NCI-H748 (cell line): ENCODE data around the gene NUDC.
"Not testable (repeated sequence)": the region's sequence is repeated elsewhere in the genome, so short reads cannot be mapped to it uniquely, and the experiment has no call there.

ENCODE experiments used
- DNase-seq: peaks from one replicate; lab custom pipeline; 2025; ENCODE audit not compliant: unreplicated experiment; lab: John Stamatoyannopoulos, UW

Gene NUDC

DNA sequence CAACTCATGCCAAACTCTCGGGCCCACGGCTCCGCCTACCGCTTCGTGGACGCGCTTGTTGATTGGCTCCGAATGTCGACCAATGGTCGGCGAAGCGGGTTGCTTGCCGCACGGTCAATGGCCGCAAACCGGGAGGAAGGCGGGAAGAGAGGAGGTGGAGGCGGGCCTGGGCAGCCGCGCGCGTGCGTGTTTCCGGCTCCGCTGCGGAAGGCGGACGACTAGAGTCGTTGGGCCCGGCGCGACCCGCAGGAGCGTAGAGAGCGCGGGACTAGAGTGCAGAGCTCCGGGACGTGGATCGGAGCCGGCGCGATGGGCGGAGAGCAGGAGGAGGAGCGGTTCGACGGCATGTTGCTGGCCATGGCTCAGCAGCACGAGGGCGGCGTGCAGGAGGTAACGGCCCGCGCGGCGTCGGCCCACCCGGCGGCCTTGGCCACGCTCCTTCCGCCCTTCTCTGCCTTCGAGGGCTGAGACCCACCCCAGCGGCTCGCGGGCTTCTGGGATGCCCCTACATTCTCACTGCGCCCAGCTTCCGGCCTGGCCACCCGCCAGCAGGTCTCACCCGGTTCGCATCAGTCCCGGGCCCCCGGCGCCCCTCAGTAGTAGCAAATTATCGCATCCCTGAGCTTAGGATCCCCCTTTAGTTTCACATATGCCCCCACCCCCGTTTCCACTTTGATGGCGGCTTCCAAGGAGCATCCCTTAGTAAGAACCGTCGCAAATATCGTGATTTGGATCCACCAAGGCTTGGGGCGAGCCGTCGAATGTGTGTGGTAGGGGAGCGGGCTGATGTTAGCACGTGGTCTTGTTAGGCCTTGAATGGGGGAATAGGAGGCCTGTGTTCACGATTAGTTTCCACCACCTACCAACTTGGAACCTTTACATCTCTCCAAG lies at the start of gene NUDC:
TSS of gene NUDC (plus strand) at position 204 of the 891 bp plus-strand sequence. CDS start at position 310, 106 bp downstream.
- DNase-seq: peak; percentile 96

DNA sequence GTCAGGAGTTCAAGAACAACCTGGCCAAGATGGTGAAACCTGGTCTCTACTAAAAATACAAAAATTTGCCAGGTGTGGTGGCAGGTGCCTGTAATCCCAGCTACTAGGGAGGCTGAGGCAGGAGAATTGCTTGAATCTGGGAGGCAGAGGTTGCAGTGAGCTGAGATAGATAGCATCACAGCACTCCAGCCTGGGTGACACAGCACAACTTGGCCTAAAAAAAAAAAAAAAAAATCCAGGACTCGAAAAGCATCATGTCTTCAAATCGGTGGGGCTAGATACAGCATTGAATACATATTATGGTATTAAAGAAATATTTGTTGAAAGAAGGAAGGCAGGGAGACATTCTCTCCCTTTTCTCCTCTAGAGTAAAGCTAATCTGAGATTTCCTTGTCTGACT lies 48.4 kb upstream of the NUDC start:
- DNase-seq: not testable (repeated sequence)

DNA sequence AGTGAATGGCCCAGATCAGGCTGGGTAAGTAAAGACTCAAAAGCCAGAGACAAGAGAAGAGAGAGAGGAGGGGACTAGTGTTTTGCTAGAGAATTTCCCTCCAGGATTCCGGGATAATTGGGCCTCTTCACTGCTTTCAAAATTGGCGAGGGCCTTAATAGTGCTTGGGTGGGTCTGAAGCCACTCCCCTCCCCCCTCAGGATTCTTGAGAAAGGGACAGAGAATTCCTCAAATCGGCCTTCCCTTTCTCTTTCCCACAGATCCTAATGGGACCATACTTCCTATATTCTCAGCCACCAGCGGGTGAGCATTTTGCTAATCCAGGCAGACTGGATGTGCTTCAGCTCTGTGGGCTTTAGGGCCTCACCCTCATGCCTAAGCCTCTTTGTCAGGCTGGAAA lies 46.6 kb upstream of the NUDC start:
- no peak for DNase-seq

DNA sequence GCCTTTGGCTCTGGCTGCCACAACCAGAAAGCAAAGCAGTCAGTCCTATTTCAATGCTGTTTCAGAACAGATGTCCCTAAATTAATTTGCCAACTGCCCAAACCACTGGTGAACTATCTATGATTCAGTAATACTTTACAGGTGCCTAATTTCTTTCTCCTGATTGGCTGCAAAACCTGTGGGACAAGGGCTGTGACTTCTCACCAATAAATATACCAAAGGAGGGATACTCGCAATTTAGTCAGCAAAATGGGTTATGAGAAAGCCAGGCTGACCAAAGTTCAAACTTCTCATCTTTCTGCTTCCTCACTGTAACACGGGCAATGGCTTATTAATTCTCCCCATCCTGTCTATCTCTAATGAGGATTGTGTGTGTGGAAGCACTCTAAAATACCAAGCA lies 44.2 kb upstream of the NUDC start:
- DNase-seq: no peak

DNA sequence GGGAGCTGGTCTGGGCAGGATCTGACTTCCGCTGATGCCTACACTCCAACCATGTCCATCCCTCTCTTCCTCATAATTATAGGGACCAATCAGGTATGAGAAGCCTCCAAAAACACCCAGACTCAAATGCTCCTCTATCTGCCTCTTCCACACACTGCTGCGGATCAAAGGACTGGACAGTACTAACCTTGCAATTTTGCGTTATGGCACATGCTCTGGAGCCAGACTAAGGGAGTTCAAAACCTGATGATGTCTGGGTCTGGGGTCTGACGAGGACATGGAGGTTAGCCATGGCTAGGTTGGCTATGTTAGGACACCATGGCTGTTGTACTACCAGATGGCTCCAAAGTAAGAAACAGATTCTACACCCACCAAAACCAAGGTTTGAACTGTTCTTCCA lies 41.8 kb upstream of the NUDC start:
- DNase-seq: no peak

DNA sequence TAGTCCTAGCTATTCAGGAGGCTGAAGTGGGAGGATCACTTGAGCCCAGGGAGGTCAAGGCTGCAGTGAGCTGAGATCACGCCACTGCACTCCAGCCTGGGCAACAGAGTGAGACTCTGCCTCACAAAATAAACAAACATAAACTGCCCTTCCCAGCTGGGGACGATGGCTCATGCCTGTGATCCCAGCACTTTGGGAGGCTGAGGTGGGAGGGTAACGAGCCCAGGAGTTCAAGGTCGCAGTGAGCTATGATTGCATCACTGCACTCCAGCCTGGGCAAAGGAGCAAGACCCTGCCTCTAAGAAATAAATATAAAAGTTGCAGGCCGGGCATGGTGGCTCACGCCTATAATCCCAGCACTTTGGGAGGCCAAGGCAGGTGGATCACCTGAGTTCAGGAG lies 39.9 kb upstream of the NUDC start:
- not testable (repeated sequence) for DNase-seq

DNA sequence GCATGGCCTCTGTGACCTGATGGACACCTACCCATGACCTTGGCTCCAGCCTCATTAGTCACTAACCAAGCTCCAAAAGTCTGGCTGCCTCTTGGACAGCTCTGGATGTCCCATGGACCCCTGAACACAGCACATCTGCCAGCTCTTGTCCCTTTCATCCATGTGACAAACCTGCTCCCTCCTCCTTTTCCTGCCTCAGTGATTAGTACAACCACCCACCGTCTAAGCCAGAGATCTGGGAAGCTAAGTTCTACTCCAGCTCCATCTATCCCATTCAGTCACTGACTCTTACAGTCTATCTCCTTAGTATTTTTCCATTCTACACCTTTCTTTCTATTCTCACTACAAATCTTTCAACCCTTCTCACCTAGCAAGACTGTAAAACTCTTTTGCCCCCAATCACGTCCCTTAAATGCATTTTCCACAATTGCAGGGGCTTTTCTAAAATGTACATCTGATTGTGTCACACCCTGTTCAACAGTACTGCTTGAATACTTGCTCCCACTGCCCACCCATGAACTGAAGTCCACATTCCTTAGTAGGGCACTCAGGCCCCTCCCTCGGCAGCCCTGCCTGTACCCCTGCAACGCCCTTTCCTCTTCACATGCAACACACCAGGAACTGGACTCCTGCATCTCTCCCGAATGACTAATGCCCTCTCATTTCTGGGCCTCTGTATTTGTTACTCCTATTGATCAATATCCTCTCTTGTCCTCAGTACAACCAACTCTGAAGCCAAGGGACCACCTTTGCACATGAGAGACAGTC lies 38.7 kb upstream of the NUDC start:
- no peak for DNase-seq

DNA sequence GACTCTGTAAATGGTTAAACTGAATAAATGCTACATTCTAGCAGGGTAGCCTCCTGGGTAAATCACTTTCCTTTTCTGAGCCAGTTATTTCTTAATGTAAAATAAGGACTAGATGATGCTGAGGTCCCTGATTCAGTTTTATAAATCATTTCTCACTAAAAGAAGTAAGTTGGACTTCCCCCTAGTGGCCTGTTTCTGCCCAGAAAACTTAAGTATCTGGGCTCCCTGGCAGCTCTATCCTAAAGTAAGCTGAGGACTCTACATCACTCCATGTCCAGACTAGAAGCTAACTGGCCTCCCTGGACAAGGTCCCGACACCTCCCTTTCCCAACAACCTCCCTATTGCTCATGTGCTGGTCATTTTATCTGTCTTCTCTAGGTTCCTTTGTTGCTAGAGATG lies 34.4 kb upstream of the NUDC start:
- DNase-seq: no peak

DNA sequence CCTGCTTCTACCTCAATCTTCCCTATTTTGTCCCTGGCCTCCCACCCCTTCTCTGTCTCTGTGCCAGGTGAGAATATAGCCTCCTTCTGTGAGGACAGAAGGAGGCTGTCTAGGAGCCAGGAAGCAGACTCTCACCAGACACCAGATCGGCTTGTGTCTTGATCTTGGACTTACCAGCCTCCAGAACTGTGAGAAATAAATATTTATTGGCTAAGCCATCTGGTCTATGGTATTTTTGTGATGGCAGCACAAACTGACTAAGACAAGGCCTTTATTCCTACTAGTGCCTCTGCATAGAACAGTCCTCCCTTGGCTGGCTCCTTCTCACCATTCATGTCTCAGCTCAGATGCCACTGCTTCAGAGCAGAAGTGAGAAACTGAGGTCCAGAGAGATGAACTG lies 33.3 kb upstream of the NUDC start:
- no peak for DNase-seq

DNA sequence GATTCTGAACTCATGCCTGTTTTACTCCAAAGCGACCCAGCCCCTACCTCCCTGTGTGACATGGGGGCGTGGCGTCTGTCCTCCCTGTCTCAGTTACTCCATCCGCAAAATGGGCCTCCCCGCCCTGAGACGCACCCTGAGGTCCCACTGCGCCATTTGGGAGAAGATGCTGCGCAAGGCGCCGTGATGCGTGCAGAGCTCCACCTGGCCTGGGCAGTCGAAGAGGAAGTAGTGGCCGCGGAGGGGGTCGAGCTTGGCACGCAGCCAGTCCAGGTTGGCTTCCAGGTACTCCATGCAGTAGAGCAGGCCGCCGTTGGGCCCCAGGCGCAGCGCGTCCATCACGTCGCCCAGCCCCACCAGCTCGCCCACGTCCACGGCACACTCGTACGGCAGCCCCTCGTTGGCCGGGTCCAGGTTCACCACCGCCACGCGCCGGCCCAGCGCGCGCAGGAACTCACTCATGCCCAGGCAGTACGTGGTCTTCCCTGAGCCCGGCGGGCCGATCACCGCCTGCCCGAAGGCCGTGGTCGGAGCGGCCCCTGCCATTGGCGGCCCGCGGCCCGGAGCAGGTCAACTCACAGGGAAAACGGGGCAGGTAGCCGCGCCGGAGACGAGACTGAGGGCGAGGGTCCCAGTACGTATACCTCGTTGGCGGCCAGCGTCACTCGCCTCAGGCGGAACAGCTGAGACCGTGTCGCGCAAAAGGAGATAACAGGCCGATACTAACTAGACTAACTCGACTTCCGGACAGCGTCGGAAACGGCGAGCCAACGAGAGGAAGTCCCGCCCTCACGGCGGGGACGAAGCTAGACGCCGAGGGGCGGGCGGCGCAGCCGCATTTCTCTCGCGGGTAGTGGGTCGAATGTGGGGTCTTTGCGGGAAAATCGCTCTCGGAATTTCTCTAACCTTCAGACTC lies 31.7 kb upstream of the NUDC start, which contains the start of gene GPN2:
TSS of gene GPN2 (minus strand) at position 733 of the 916 bp plus-strand sequence. CDS start at position 546, 187 bp downstream.
- DNase-seq: peak; percentile 84

DNA sequence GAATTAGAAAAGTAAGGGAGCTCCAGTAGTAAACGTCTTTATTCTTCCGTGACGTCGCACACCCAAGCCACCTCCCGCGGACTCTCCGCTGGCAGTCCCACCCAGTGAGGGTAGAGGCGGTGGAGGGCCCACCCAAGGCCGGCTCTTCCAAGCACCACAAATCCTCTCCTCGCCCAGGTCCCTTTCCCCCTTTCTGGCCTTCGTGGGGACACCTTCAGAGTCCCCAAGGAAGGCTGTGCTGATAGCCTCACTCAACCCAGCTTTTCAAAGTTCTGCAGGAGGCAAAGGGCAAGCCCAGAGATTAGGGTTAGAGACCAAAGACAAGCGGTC lies 31.1 kb upstream of the NUDC start:
- no peak for DNase-seq

DNA sequence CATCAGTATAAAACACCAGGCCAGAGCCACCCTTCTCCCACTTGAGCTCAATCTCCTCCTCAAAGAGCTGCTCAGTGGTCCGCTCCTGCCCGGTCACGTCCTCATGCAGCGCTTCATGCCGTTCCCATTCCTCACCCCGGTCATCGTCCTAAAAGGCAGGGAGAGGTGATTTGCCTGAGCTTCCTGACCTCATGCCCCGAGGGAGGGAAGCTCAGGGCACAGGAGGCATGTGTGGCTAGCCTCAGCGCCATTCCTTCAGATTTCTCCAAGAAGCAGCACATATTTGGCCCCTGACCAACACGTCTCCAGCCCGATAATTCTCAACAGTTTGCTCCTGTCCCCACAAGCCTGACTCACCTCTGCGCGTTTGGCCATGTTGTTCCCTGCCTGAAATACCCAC lies 27.3 kb upstream of the NUDC start:
- DNase-seq: no peak

DNA sequence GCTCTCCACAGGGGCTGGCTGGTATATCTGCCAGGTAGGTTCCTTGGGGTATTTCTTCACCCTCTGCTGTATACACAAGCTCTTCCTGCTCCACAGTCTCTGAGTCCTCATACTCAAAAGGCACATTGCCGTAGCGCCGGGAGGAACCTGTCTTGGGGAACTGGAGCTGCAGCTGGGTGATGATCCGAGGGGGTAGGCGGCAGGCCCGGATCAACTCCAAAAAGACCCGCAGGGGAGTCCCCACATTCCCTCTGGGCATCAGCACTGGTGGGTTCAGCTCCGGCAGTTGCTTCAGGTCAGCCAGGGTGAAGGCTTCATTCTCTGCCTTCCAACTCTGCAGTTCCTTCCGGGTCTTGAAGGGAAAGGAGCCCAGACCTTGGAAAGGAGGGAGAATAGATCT lies 24.2 kb upstream of the NUDC start:
- DNase-seq: no peak

DNA sequence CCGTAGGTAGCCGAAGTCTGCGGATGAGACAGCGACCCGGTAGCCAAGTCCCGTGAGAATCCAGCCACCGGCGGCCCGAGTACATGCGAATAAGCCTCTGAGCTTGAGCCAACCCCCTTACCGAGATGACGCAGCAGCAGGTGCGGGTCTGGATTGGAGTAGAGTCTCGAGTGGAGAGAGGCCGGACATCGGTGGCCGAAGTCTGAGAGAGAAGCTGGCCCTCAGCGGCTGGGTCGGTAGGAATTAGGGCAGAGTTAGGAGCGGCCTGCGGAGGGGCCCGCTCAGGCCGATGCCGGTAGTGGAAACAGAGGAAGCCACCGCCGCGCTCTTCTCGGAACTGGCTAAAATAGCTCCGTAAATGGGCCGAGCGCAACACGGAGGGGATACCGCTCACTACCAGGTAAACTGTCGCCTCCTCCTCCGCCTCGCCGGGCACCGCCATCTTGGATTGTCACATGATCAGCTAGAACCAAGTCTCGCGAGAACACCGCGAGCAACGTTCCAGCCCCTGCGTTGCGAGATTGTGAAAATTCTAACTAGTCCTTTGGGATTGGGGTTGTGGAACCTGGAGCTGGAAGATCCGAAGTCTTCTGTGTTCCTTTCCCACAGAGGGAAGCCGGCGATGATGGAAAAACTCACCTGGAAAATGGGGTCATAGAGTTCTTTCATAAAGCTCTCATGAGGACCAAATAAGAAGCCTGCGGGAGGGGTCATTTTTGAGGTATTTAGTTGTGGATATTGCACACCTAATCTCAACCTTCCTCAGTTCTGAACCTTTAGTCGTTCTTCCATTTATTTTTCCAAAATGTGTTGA lies 21.3 kb upstream of the NUDC start, which contains the start of gene GPATCH3:
TSS of gene GPATCH3 (minus strand) at position 467 of the 814 bp plus-strand sequence. CDS start at position 442, 25 bp downstream.
- DNase-seq: peak; percentile 91

DNA sequence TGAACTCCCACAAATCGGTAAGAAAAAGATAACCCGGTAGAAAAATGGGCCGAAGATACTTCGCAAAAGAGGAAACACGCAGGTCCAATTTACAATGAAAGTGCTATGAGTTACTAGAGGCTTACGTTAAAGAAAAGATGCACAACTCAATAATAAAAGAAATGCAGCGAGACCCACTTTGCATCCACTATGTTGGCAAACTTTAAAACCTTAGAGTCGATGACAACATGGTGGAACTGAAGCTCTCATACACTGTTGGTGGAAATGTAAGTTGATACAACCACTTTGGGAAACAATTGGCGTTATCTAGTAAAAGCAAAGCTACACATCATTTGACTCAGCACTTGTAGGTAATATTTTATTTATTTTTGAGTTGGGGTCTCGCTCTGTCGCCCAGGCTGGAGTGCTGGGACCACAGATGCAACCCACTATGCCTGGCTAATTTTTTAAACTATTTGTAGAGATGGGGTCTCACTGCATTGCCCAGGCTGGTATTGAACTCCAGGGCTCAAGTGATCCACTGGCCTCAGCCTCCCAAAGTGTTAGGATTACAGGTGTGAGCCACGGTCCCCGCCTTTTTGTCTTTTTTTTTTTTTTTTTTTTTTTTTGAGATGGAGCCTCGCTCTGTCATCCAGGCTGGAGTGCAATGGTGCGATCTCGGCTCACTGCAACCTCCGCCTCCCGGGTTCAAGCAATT lies 20.6 kb upstream of the NUDC start:
- no peak for DNase-seq

DNA sequence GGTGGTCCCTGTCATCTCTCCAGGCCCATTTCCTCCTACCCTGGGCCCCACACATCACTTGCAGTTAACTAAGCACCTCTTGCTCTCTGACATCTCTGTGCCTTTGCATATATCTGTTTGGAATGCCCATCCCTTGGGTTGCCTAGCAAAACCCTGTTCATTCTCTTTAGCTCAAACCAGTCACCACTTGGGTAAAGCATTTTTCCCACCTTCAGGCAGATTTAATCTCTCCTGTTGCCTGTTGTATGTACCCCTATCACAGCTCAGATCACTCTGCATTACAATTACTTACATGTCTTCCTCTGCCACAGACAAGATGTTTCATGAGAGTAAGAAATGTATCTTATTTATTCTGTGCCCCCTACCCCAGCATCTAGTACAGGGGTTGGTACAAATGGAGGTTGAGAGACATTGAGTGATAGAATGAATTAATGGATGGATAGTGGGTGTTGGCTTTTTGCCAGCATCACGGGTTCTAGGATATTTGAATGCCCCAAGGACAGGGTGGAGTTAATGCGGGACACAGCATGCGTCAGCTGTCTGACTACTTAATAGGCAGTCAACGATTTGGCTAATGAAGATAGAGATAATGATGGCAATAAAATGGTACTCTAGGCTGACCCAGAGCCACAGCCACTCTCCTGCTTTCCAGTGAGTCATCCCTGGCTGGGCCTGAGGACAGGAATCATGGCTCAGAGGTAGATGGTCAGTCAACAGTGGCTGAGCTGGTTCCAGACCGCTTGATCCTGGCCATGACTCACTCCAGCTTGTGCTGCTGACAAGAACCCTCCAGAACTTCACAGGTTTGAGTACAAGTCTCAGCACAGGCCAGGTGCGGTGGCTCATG lies 14.2 kb upstream of the NUDC start:
- DNase-seq: peak; percentile 69

DNA sequence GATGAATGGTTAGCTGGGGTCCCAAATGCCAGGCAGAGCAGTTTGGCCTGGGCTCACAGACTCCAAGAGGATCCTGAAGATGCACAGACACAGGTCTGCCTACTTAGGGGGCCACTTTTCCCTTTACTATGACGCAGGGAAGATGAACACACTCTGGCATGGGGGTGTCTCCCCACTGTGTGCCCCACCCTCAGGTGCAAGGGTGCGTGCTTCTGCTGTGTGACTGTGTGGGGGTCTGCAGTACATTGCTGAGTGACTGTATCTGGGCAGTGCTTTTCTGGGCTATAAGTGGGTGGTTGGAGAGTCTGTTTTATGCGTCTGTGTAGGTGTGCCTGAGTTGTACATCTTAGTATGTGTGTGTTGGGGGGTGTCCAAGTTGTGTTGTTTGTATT lies 11.6 kb upstream of the NUDC start:
- DNase-seq: no peak

DNA sequence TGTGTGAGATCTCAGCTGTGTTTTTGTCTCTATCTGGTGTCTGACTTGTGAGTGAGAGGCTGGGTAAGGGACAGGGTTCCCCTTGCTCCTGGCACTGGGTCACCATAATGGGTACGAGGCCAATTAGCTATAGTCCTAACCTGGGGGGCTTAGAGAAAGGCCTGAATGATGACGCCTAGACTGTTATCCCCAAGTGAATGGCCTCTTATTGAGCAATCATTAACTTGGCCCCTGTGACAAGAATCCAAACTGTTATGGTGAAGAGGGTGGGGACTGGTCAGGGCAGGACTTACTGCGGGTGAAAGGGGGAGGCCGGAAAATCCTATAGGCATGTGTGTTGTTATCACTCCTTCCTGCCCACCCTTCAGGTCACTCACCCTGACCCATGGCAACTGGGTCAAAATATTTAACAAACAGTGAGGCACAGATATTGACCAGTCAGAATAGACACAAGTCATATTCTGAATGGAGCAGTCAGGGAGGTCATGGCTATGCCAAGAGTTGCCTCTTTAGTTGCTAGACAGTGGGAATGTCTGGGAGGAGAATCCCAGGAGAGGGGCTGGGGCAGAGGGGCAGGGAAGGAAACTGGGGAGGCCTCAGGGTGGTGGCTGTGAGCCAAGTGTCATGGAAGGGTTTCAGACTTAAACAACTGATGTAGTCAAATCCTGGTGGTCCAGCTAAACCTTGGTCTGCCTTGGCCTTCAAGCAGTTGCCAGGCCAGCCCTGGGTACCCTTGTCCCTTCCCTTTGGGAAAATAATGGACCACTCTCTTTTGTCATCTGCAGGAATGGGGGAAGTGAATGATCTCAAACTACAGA lies 11.0 kb upstream of the NUDC start:
- DNase-seq: no peak
